Measurements from ENCODE around the gene RDH16.
"Not testable (repeated sequence)": the region's sequence is repeated elsewhere in the genome, so short reads cannot be mapped to it uniquely, and the experiment has no call there.

RDH16 gene

GRCh38 chr12:56988207-56988739 lies 30.9 kb upstream of the RDH16 start:
- no peak for DNase-seq (ENCODE audit: low read depth)

- DNase-seq (ENCODE audit: low read depth): peak; percentile 31
These were observed 30.2 kb upstream of the RDH16 start for GRCh38 chr12:56987551-56988053.

- DNase-seq (ENCODE audit: low read depth): no peak
These were observed 29.6 kb upstream of the RDH16 start for GRCh38 chr12:56987011-56987410.

- DNase-seq (ENCODE audit: low read depth): not testable (repeated sequence)
These were observed 28.3 kb upstream of the RDH16 start for GRCh38 chr12:56985714-56986113.

GRCh38 chr12:56983386-56983785 lies 26.0 kb upstream of the RDH16 start:
- DNase-seq (ENCODE audit: low read depth): no peak

- not testable (repeated sequence) for DNase-seq (ENCODE audit: low read depth)
These were observed 25.3 kb upstream of the RDH16 start for GRCh38 chr12:56982578-56983236.

GRCh38 chr12:56980941-56981530 lies 23.6 kb upstream of the RDH16 start:
- DNase-seq (ENCODE audit: low read depth): no peak

GRCh38 chr12:56980268-56980667 lies 22.9 kb upstream of the RDH16 start:
- no peak for DNase-seq (ENCODE audit: low read depth)

- no peak for DNase-seq (ENCODE audit: low read depth)
These were observed 22.2 kb upstream of the RDH16 start for GRCh38 chr12:56979628-56980027.

GRCh38 chr12:56978397-56979138 lies 21.2 kb upstream of the RDH16 start:
- DNase-seq (ENCODE audit: low read depth): no peak

GRCh38 chr12:56977361-56977760 lies 20.0 kb upstream of the RDH16 start:
- not testable (repeated sequence) for DNase-seq (ENCODE audit: low read depth)

- DNase-seq (ENCODE audit: low read depth): not testable (repeated sequence)
These were observed 16.8 kb upstream of the RDH16 start for GRCh38 chr12:56974224-56974623.

GRCh38 chr12:56968910-56969309 lies 11.5 kb upstream of the RDH16 start:
- DNase-seq (ENCODE audit: low read depth): not testable (repeated sequence)

GRCh38 chr12:56965997-56966642 lies 8.7 kb upstream of the RDH16 start:
- not testable (repeated sequence) for DNase-seq (ENCODE audit: low read depth)

GRCh38 chr12:56965124-56965523 lies 7.7 kb upstream of the RDH16 start:
- not testable (repeated sequence) for DNase-seq (ENCODE audit: low read depth)

GRCh38 chr12:56963557-56963956 lies 6.1 kb upstream of the RDH16 start:
- not testable (repeated sequence) for DNase-seq (ENCODE audit: low read depth)

GRCh38 chr12:56962247-56962646 lies 4.8 kb upstream of the RDH16 start:
- DNase-seq (ENCODE audit: low read depth): not testable (repeated sequence)

- DNase-seq (ENCODE audit: low read depth): no peak
These were observed 1.0 kb upstream of the RDH16 start for GRCh38 chr12:56958422-56958821.

- DNase-seq (ENCODE audit: low read depth): no peak
These were observed 1.7 kb downstream of the RDH16 start for GRCh38 chr12:56955631-56956256.

- DNase-seq (ENCODE audit: low read depth): no peak
These were observed 2.5 kb downstream of the RDH16 start for GRCh38 chr12:56954958-56955355.

GRCh38 chr12:56954057-56954957 lies 3.1 kb downstream of the RDH16 start:
- no peak for DNase-seq (ENCODE audit: low read depth)
